Stimulated activated naive CD8-positive, alpha-beta T cell treated with anti-CD3 and anti-CD28 coated beads, Interleukin-15, amount 100 ng/mL, for 72 hours (primary cell): Measurements from ENCODE around the gene ZDHHC14.

ENCODE experiments used
- ATAC-seq: fragments of 150-1000 bp; cut with Tn5 transposase; 2 replicates; pipeline ENCODE4 v1.10.0; 2021; ENCODE audit warnings: mild to moderate bottlenecking, moderate library complexity
- DNase-seq, 2 donors: peaks; one replicate each; pipeline ENCODE4 v3.0.0; 2021 to 2022
- H3K27ac Mint-ChIP-seq, 2 donors: one replicate each; pipeline ENCODE4 v1.8.0; 2022; ENCODE audit warnings: mild to moderate bottlenecking in 2 of 2, mixed read lengths in 2 of 2, moderate library complexity in 2 of 2
- H3K27me3 Mint-ChIP-seq: one replicate; pipeline ENCODE4 v1.8.0; 2022; ENCODE audit warnings: mixed read lengths
- H3K4me1 Mint-ChIP-seq: one replicate; pipeline ENCODE4 v1.8.0; 2022; ENCODE audit warnings: mild to moderate bottlenecking, mixed read lengths
- H3K4me3 Mint-ChIP-seq, 2 donors: one replicate each; pipeline ENCODE4 v1.8.0; 2022; ENCODE audit warnings: mild to moderate bottlenecking in 2 of 2, mixed read lengths in 2 of 2, moderate library complexity in 1 of 2
- H3K9me3 Mint-ChIP-seq, 2 donors: one replicate each; pipeline ENCODE4 v1.8.0; 2022; ENCODE audit warnings: mixed read lengths in 2 of 2

The ZDHHC14 gene

DNA sequence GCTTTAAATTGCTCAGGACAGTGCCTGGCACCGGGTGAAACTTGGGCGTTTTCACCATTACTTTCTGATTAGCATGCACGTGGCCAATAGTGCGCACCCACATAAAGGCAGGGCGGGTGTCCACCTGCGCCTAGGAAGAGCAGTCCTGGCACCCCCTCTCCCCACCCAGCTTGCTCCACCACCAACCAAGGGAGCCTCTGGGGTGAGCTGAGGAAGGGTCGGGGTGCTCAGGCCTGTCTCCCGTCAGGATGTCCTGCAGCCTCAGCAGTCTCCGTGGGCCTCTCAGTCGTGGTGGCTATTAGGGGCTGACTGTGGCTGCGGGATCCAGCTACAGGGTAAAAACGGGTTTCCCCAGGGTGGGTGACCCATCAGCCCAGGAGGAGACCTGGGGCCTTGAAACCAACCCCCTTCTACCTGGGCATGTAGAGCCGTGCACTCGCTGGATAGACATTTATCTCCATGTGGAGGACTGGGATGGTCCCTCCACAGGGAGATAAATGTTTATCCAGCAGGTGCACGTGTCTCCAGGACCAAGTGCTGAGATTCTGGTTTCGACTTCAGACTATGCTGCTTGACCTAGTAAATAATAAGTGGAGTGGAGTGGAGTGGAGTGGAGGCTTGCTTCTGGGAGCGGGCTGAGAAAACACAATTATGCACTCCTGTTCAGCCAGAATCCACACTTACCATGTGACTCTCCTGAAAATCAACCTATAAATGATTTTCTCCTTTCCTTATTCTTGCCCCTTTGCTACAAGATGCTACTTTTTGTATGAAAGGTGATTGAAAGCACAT, 91.1 kb downstream of the ZDHHC14 start:
- H3K9me3 Mint-ChIP-seq, result no peaks in the 10 kb centered on the region
- H3K27ac Mint-ChIP-seq, result peak overlapping the region in 1 of 2 donors; percentile 19

DNA sequence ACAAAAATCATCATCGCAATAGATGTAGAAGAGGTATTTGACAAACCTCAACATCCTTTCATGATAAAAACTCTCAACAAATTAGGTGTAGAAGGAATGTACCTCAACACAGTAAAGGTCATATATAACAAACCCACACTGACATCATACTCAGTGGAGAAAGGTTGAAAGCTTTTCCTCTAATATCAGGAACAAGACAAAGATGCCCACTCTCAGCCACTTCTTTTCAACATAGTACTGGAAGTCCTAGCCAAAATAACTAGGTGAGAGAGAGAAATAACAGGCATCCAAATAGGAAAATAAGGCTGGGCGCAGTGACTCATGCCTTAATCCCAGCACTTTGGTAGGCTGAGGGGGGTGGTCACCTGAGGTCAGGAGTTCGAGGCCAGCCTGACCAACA, 95.8 kb downstream of the ZDHHC14 start:
- ATAC-seq, result no peak
- Mint-ChIP-seq H3K27ac (no peak overlapping the region), H3K9me3 (no peaks in the 10 kb centered on the region), H3K27me3 (peaks cover 15% of the 10 kb centered on the region), H3K4me3 (no peak overlapping the region), H3K4me1 (peaks cover 36% of the 10 kb centered on the region)
- no peak for DNase-seq

More for the DNA sequence above, 91.1 kb downstream of the ZDHHC14 start:
- DNase-seq, result no peak
- Mint-ChIP-seq H3K4me1 (peaks cover 45% of the 10 kb centered on the region), H3K4me3 (no peak overlapping the region), H3K27me3 (peaks cover 24% of the 10 kb centered on the region)
- ATAC-seq, result no peak

DNA sequence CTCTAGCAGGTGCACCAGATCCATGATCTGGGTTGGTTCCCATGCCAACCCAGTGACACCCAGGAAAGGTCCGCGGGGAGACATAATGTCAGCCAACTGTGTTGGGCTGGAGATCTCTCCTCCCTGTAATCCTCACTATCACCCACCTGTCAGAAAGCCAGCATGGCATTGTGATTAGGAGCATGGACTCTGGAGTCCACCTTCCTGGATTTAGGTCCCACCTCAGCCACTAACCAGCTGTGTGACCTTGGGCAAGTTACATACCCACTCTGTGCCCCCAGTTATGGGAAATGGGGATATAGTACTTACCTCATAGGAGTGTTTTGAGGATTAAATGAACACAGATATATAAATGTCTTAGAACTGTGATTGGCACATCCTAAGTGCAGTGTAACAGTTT, 97.9 kb downstream of the ZDHHC14 start:
- H3K27me3 Mint-ChIP-seq, result peaks cover 15% of the 10 kb centered on the region
- no peak overlapping the region for H3K4me3 Mint-ChIP-seq

DNA sequence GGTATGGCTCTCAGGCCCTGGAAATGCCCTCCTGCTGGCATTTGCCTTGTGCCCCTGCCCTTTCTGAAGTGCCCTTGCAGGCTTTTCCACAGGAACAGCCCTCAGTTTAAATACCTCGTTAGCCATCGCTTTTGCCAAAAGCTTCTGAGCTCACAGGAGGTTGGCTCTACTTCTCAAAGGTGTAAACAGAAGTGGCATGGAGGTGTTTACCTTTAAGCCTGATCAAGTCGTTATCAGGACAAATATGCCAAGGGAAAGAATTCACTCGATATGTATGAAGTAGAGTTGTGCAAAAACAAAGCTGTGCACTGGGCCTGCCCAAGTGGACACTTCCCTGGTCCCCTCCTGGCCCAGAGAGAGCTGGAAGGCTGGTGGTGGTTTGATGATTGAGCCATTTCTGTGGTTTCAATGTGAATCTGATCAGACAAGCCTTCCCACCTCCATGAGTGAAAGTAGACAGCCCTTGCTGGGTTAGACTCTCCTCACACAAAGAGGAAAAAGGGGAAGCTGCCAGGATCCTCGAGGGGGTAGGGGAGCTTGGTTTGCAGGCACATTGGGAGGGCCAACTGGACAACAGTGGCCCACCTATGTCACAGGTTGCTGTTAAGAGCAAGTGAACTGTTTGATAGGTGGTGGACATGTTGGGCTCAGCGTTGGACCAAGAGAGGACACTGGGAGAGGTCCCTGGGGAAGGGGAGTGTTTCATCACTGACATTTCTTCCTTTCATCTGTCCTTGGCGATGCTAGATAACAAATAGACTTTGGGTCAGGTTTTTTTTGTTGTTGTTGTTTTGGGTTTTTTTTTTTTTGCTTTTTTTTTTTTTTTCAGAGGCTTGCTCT, 98.7 kb downstream of the ZDHHC14 start:
- H3K27me3 Mint-ChIP-seq, result peaks cover 15% of the 10 kb centered on the region
- no peaks in the 10 kb centered on the region for H3K9me3 Mint-ChIP-seq
- H3K4me3 Mint-ChIP-seq, result no peak overlapping the region
- DNase-seq (no peak), ATAC-seq (no peak)
- H3K27ac Mint-ChIP-seq, result no peak overlapping the region
- peaks cover 38% of the 10 kb centered on the region for H3K4me1 Mint-ChIP-seq

More for the DNA sequence above, 97.9 kb downstream of the ZDHHC14 start:
- Mint-ChIP-seq H3K27ac (no peak overlapping the region), H3K9me3 (no peaks in the 10 kb centered on the region), H3K4me1 (peaks cover 43% of the 10 kb centered on the region)
- no peak for DNase-seq
- no peak for ATAC-seq

DNA sequence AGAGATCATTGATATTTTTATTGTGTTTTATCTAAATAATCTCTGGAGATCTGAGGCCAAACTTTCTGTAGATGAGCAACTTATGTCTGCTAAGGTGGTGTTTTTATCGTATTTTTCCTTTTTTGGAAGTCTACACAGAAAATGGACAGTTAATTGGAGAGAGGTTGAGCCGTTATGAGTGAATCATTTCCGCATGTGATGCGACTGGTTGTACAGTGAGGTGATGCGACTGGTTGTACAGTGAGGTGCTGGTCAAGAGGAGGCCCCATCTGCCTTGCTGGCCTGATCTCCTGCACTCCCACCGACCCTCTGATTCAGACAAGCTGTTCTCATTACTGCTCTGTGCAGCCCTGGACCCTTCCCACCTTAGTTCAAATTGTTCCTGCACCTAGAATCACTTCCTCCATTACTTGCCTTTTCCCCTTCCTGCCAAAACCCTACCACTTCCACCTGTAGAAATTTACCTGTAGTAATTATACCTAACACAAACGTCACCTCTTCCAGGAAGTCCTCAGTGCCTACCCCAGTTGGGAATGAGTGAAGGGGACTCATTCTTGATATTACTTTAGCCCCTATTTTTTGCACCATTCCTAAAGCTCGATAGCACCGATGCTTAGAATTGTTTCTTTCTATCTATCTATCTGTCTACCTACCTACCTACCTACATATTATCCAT, 100.3 kb downstream of the ZDHHC14 start:
- H3K9me3 Mint-ChIP-seq, result no peaks in the 10 kb centered on the region

GRCh38 chr6:157481865-157482249, 100.9 kb downstream of the ZDHHC14 start:
- H3K4me3 Mint-ChIP-seq, result no peak overlapping the region
- H3K9me3 Mint-ChIP-seq, result no peaks in the 10 kb centered on the region
- ATAC-seq (no peak), DNase-seq (no peak)
- H3K4me1 Mint-ChIP-seq, result peaks cover 31% of the 10 kb centered on the region
- peaks cover under 1% of the 10 kb centered on the region for H3K27me3 Mint-ChIP-seq
- H3K27ac Mint-ChIP-seq, result no peak overlapping the region

More for the DNA sequence above, 100.3 kb downstream of the ZDHHC14 start:
- DNase-seq (no peak), ATAC-seq (no peak)
- peaks cover 31% of the 10 kb centered on the region for H3K4me1 Mint-ChIP-seq
- H3K27ac Mint-ChIP-seq, result peak overlapping the region in 1 of 2 donors; percentile 0
- H3K4me3 Mint-ChIP-seq, result no peak overlapping the region
- peaks cover 6% of the 10 kb centered on the region for H3K27me3 Mint-ChIP-seq

- H3K27me3 Mint-ChIP-seq, result peaks cover 9% of the 10 kb centered on the region
- peaks cover 36% of the 10 kb centered on the region for H3K4me1 Mint-ChIP-seq
- no peak overlapping the region for H3K27ac Mint-ChIP-seq
- no peak overlapping the region for H3K4me3 Mint-ChIP-seq
- ATAC-seq (no peak), DNase-seq (no peak)
- H3K9me3 Mint-ChIP-seq, result no peaks in the 10 kb centered on the region
Observed at GRCh38 chr6:157483770-157484169, 102.8 kb downstream of the ZDHHC14 start.

- peaks cover 38% of the 10 kb centered on the region for H3K4me1 Mint-ChIP-seq
- H3K9me3 Mint-ChIP-seq, result no peaks in the 10 kb centered on the region
- H3K27me3 Mint-ChIP-seq, result peaks cover 13% of the 10 kb centered on the region
- no peak for ATAC-seq
- H3K27ac Mint-ChIP-seq, result no peak overlapping the region
- no peak for DNase-seq
- H3K4me3 Mint-ChIP-seq, result no peak overlapping the region
Observed at GRCh38 chr6:157484181-157484580, 103.2 kb downstream of the ZDHHC14 start.

GRCh38 chr6:157486572-157486971, 105.6 kb downstream of the ZDHHC14 start:
- H3K9me3 Mint-ChIP-seq, result no peaks in the 10 kb centered on the region
- H3K27me3 Mint-ChIP-seq, result peaks cover 30% of the 10 kb centered on the region
- DNase-seq (no peak), ATAC-seq (peak; percentile 81)
- peaks cover 35% of the 10 kb centered on the region for H3K4me1 Mint-ChIP-seq
- H3K4me3 Mint-ChIP-seq, result peak overlapping the region in 1 of 2 donors; percentile 51
- peak overlapping the region; percentile 82 to 86 for H3K27ac Mint-ChIP-seq

GRCh38 chr6:157487110-157487773, 106.3 kb downstream of the ZDHHC14 start:
- Mint-ChIP-seq H3K27me3 (peaks cover 30% of the 10 kb centered on the region), H3K4me3 (no peak overlapping the region), H3K27ac (no peak overlapping the region), H3K9me3 (no peaks in the 10 kb centered on the region), H3K4me1 (peaks cover 28% of the 10 kb centered on the region)
- ATAC-seq (no peak), DNase-seq (no peak)

DNA sequence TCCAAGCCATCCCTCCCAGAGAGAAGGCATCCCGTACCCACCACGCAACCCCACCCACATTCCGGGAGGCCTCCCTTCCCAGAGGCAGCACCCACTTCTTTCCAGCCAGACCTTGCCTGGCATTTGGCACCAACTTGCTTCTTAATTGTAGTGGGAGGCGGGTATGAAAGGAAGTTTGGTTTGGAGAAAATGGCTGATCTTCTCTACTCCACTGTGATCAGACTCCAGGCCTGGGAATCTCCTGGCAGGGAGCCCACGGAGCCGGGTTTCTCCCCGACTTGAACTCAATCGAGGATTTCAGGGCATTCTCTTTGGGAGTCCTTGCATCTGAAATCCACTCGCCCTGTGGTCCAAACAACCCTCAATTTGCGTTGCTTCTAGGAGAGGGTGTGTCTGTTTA, 107.1 kb downstream of the ZDHHC14 start:
- peaks cover 30% of the 10 kb centered on the region for H3K27me3 Mint-ChIP-seq

GRCh38 chr6:157488716-157489118, 107.7 kb downstream of the ZDHHC14 start:
- no peak for ATAC-seq
- H3K4me1 Mint-ChIP-seq, result peaks cover 26% of the 10 kb centered on the region

More for the DNA sequence above, 107.1 kb downstream of the ZDHHC14 start:
- ATAC-seq, result no peak
- Mint-ChIP-seq H3K4me3 (no peak overlapping the region), H3K27ac (no peak overlapping the region), H3K9me3 (no peaks in the 10 kb centered on the region), H3K4me1 (peaks cover 26% of the 10 kb centered on the region)
- no peak for DNase-seq

DNA sequence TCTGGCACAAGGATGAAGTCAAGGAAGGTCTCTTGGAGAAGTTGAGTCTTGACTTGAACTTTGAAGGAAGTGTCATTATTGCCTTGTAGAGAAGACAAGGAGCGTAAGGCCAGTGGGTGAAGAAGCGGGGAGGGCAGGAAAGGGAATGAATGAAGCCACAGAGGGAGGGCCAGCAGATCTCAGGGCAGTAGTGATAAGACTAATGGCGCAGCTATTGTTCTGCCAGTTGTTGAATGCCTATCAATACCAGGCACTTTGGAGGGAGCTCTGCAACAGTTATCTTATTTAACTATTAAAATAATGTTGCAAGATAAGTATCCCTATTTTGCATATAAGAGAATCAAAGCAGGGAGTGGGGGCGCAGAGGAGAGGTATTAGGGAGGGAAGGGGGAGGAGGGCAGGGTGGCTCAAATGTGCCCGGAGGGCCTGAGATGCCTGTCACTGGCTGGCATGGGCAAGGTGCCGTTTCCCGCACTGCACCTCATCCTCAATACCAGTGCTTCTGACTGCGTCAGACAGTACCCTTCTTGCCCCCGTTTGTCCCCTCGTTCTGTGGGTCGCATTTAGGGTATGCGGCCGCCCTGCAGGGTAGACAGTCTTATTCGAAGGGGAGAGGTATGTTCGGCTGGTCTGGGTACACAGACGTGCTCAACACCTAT, 109.8 kb downstream of the ZDHHC14 start:
- peaks cover 0 to 7% of the 10 kb centered on the region in 2 donors for H3K9me3 Mint-ChIP-seq
- ATAC-seq, result no peak
- H3K4me1 Mint-ChIP-seq, result peaks cover 30% of the 10 kb centered on the region
- H3K27ac Mint-ChIP-seq, result no peak overlapping the region
- H3K27me3 Mint-ChIP-seq, result peaks cover 30% of the 10 kb centered on the region
- no peak for DNase-seq
- no peak overlapping the region for H3K4me3 Mint-ChIP-seq

More at GRCh38 chr6:157488716-157489118, 107.7 kb downstream of the ZDHHC14 start:
- no peak overlapping the region for H3K4me3 Mint-ChIP-seq
- H3K9me3 Mint-ChIP-seq, result no peaks in the 10 kb centered on the region
- H3K27me3 Mint-ChIP-seq, result peaks cover 30% of the 10 kb centered on the region
- DNase-seq, result no peak
- no peak overlapping the region for H3K27ac Mint-ChIP-seq

- ATAC-seq (no peak), DNase-seq (no peak)
- Mint-ChIP-seq H3K4me1 (peaks cover 23% of the 10 kb centered on the region), H3K27me3 (peaks cover 30% of the 10 kb centered on the region), H3K27ac (peak overlapping the region in 1 of 2 donors; percentile 48), H3K4me3 (no peak overlapping the region), H3K9me3 (peaks cover 6 to 7% of the 10 kb centered on the region in 2 donors)
Observed at GRCh38 chr6:157491571-157492232, 110.7 kb downstream of the ZDHHC14 start.
